Colonic mucosa (tissue), 4 donors: ENCODE data around the gene KPRP. TPM values are rescaled to one million over a fixed set of nuclear protein-coding genes. Genes with fewer than 3 reads are reported as not detected.

Experiments used
- DNase-seq: peaks from one replicate; pipeline ENCODE4 v3.0.0-alpha.2; 2020
- H3K27ac ChIP-seq: fragments of 200-600 bp; one replicate; pipeline ENCODE4 v1.8.0; 2021
- H3K27me3 ChIP-seq: fragments of 200-600 bp; one replicate; pipeline ENCODE4 v1.8.0; 2021
- H3K36me3 ChIP-seq: fragments of 200-600 bp; one replicate; pipeline ENCODE4 v1.8.0; 2021
- H3K4me1 ChIP-seq: fragments of 200-600 bp; one replicate; pipeline ENCODE4 v1.8.0; 2021; ENCODE audit warnings: mild to moderate bottlenecking
- H3K4me3 ChIP-seq: fragments of 200-600 bp; one replicate; pipeline ENCODE4 v1.8.0; 2021
- H3K9ac ChIP-seq, 2 donors: one replicate each; pipeline ENCODE4 v1.7.0; 2013; ENCODE audit warnings: control low read depth in 2 of 2, low read depth in 2 of 2, low read length in 2 of 2
- H3K9me3 ChIP-seq: fragments of 200-600 bp; one replicate; pipeline ENCODE4 v1.8.0; 2021
- intact Hi-C: fragments of 100-400 bp; cut with DNase I; formaldehyde crosslinking; loops from one replicate; pipeline ENCODE4 v1.14.1; 2022
- total RNA-seq, 2 donors: library from RNA; stranded (reverse); fragmentation: NEBNext Ultra II Directional in 1 of 2; extraction: Animal tissue kit (Norgen Biotek cat#: 25700) in 1 of 2; gene quantifications; one replicate each; pipeline ENCODE4 v1.2.1, GENCODE V29; 2021
- TF ChIP-seq, protein P1 (sequence below): fragments of 200-600 bp; IDR thresholded peaks from one replicate; pipeline ENCODE4 v1.8.0; 2022; ENCODE audit warnings: antibody characterized with exemption, mild to moderate bottlenecking
- donor health status: healthy.
- donor health status: DM: no; HTN: no; CAD: no.
- donor health status: DM: no; HTN: no; CAD: no.

The KPRP gene
- total RNA-seq, 2 donors from 2014 or later: not detected

DNA sequence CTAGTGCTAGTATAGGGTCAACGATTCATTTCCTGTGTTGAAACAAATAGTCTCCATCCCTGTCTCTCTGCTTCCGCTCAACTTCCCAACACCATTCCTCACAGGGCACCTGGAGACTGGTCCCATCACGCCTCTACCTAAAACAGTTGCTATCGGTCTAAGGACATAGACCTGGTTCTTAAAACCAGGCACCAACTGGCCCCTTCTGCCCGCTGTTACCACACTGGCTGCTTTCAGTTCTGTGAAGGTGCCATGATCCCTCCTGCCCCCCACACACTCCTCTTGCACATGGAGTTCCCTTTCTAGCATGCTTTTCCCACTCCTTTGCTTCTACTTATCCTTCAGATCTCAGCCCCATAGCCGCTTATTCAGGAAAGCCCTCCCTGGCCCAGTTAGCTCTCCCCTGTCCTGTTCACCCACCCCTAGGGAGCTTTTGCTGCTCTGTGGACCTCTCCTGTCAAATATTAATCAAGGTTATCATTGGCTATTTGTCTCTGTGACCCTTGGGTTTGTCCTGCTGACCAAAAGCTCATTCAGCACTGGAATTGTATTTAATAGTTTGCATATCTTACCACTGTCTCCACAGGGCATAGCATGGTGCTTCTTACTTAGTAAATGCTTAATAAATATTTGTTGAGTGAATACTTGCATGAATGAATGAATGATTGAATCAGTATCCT is 11.9 kb upstream of the KPRP start:
- DNase-seq: no peak
- Histone ChIP-seq H3K27me3 (no peaks in the 10 kb centered on the region), H3K9me3 (no peaks in the 10 kb centered on the region), H3K36me3 (no peaks in the 10 kb centered on the region), H3K9ac (no peak overlapping the region), H3K27ac (no peak overlapping the region), H3K4me1 (no peaks in the 10 kb centered on the region), H3K4me3 (no peak overlapping the region)
- TF ChIP-seq, protein P1, sequence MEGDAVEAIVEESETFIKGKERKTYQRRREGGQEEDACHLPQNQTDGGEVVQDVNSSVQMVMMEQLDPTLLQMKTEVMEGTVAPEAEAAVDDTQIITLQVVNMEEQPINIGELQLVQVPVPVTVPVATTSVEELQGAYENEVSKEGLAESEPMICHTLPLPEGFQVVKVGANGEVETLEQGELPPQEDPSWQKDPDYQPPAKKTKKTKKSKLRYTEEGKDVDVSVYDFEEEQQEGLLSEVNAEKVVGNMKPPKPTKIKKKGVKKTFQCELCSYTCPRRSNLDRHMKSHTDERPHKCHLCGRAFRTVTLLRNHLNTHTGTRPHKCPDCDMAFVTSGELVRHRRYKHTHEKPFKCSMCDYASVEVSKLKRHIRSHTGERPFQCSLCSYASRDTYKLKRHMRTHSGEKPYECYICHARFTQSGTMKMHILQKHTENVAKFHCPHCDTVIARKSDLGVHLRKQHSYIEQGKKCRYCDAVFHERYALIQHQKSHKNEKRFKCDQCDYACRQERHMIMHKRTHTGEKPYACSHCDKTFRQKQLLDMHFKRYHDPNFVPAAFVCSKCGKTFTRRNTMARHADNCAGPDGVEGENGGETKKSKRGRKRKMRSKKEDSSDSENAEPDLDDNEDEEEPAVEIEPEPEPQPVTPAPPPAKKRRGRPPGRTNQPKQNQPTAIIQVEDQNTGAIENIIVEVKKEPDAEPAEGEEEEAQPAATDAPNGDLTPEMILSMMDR: no peak
- intact Hi-C loops: no loop called here

GRCh38 chr1:152747831-152748230 is 10.0 kb upstream of the KPRP start:
- Histone ChIP-seq H3K27ac (no peak overlapping the region), H3K9ac (no peak overlapping the region), H3K4me3 (no peak overlapping the region), H3K36me3 (no peaks in the 10 kb centered on the region), H3K27me3 (no peaks in the 10 kb centered on the region), H3K9me3 (no peaks in the 10 kb centered on the region), H3K4me1 (no peaks in the 10 kb centered on the region)
- TF ChIP-seq, protein P1: no peak
- intact Hi-C loops: no loop called here
- no peak for DNase-seq

DNA sequence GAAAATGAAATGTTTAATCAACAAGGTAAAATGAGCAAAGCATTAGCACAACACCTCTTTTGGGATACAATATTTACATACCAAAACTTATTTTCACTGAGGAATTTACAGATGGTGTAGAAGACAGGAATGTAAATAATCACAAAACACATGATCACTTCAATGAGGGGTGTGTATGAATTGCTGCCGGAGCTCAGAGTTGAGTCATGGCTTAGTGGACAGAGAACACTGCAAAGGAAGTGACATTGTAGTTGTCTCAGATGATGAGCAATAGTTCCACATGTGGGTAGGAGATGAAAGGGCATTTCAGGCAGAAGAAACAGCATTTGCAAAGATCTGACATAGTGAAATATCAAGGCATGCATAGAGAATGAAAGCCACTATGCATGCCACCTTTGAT is 5.6 kb upstream of the KPRP start:
- Histone ChIP-seq H3K4me3 (no peak overlapping the region), H3K27me3 (no peaks in the 10 kb centered on the region), H3K36me3 (no peaks in the 10 kb centered on the region), H3K9me3 (no peaks in the 10 kb centered on the region), H3K9ac (no peak overlapping the region), H3K27ac (no peak overlapping the region), H3K4me1 (no peaks in the 10 kb centered on the region)
- intact Hi-C loops: no loop called here
- TF ChIP-seq, protein P1: no peak
- no peak for DNase-seq

- H3K4me1 ChIP-seq: no peaks in the 10 kb centered on the region
- no peaks in the 10 kb centered on the region for H3K36me3 ChIP-seq
- H3K27me3 ChIP-seq: no peaks in the 10 kb centered on the region
- TF ChIP-seq, protein P1: no peak
- intact Hi-C loops: no loop called here
- no peak overlapping the region for H3K9ac ChIP-seq
- no peak overlapping the region for H3K27ac ChIP-seq
- no peak overlapping the region for H3K4me3 ChIP-seq
- no peak for DNase-seq
- no peaks in the 10 kb centered on the region for H3K9me3 ChIP-seq
Observed at GRCh38 chr1:152753586-152753985, 4.2 kb upstream of the KPRP start.

GRCh38 chr1:152756872-152757271 is 953 bp upstream of the KPRP start:
- no peaks in the 10 kb centered on the region for H3K36me3 ChIP-seq
- H3K4me1 ChIP-seq: no peaks in the 10 kb centered on the region
- H3K27me3 ChIP-seq: no peaks in the 10 kb centered on the region
- H3K4me3 ChIP-seq: no peak overlapping the region
- H3K9ac ChIP-seq: no peak overlapping the region
- no peak overlapping the region for H3K27ac ChIP-seq
- H3K9me3 ChIP-seq: no peaks in the 10 kb centered on the region
- TF ChIP-seq, protein P1: no peak
- DNase-seq: no peak
- intact Hi-C loops: no loop called here
